HCEC 1CT (cell line): Measurements from ENCODE around the gene ZNF3.
"Not testable (repeated sequence)": the region's sequence is repeated elsewhere in the genome, so short reads cannot be mapped to it uniquely, and the experiment has no call there.

Experiments used
- DNase-seq: peaks from one replicate; pipeline ENCODE4 v3.0.0-alpha.2; 2017

ZNF3 gene

DNA sequence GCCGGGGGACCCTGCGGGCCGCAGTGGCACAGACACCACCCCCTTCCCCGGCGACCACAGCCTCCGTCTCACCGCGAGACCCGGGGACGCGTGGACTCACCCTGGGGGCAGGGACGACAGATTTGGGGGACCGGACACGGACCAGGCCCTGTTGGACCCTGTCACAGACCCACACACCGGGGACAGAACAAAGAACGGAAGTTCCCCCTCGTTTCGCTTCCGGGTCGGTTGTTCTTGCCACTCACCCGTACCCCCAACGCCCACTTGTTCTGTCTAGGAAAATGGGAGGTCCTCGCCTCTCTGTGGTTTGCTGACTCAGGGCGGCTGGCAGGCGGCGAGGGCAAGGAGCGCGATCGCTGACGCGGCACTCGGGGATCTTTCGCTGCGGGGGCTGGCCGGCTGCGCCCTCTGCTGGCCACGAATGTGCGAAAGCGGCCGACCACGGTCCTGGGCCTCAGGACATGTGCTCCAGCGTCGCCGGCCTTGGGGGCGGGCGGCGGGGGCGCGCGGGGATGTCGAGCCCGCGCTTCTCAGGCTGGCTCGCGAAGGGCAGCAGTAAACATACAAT lies at the start of gene ZNF3:
ZNF3 (minus strand) TSS at position 189 of the 568 bp plus-strand sequence. CDS start 4,366 bp downstream, outside the sequence.
- DNase-seq = peak; percentile 98

DNA sequence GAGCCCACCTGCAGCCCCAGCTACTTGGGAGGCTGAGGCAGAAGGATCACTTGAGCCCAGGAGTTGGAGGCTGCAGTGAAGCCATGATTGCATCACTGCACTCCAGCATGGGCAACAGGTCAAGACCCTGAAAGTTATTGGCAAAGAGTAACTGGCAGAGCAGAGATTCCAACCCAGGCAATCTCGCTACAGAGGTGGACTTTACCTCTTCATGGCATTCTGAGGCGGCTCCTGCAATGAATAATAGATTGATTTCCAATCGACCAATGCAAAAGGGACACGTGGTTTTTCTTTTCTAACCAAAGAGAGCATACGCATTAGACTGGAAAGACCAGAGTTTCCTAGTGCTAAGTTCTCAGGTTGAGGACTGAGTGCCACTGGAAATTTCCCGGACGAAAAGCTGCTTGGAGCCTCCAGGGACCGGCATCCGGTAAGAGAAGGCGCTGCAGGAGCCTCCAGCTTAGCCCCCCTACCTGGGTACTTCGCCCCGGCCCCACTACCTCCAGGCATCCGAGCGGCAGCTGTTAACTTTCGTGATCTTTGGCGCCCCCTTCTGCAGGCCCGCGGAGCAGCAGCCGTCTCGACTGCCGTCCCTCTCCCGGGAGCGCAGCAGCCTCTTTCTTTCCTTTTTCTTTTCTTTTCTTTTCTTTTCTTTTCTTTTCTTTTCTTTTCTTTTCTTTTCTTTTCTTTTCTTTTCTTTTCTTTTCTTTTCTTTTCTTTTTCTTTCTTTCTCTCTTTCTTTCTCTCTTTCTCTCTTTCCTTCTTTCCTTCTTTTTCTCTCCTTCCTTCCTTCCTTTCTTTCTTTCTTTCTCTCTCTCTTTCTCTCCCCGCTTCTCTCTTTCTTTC lies 49.3 kb upstream of the ZNF3 start:
- DNase-seq = no peak

DNA sequence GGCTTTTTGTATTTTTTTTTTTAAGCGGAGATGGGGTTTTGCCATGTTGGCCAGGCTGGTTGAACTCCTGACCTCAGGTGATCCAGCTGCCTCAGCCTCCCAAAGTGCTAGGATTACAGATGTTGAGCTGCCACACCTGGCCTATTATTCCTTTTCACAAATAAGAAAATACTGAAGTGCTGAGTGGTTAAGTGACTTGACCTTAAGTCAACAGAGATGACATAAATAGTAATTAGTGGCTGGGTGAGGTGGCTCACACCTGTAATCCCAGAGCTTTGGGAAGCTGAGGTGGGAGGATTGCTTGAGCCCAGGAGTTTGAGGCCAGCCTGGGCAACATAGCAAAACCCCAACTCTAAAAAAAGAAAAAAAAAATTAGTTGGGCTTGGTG lies 48.7 kb upstream of the ZNF3 start:
- DNase-seq = not testable (repeated sequence)

DNA sequence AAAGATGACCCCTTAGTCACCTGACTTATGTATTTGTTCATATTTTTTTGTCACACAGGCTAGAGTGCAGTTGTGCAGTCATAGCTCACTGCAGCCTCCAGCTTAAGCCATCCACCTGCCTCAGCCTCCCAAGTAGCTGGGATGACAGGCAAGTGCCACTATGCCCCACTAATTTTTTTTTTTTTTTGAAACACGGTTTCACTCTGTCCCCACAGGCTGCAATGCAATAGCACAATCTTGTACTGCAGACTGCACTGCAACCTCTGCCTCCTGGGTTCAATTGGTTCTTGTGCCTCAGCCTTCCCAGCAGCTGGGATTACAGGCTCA lies 47.1 kb upstream of the ZNF3 start:
- DNase-seq = no peak

DNA sequence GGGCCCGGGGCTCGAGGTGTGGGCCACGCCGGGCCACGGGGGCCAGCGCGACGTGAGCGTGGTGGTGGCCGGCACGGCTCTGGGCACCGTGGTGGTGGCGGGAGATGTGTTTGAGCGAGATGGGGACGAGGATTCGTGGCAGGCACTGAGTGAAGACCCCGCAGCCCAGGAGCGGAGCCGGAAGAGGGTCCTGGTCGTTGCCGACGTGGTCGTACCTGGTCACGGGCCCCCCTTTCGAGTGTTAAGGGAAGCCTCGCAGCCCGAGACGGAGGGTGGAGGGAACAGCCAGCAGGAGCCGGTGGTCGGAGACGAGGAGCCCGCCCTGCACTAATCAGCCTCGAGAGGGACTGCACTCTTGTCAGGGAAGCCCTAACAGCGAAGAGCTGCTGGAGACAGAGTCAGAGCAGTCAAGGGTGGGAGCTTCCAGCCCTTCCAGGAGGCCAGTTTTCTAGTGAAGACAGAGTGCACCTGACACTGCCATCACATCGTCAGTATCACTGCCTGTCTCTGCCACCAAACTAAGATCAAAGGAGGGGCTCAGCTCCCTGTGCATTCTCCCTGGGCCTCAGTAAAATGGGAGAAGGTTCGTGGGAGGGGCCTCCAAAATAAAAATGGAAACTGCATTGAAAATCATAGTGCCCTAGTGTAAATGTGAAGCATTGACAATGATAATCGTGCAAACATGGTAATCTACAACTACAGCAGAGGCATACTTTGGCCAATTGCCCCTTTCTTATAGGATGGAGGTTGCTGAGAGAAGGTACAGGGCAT lies 46.5 kb upstream of the ZNF3 start:
- DNase-seq = no peak

DNA sequence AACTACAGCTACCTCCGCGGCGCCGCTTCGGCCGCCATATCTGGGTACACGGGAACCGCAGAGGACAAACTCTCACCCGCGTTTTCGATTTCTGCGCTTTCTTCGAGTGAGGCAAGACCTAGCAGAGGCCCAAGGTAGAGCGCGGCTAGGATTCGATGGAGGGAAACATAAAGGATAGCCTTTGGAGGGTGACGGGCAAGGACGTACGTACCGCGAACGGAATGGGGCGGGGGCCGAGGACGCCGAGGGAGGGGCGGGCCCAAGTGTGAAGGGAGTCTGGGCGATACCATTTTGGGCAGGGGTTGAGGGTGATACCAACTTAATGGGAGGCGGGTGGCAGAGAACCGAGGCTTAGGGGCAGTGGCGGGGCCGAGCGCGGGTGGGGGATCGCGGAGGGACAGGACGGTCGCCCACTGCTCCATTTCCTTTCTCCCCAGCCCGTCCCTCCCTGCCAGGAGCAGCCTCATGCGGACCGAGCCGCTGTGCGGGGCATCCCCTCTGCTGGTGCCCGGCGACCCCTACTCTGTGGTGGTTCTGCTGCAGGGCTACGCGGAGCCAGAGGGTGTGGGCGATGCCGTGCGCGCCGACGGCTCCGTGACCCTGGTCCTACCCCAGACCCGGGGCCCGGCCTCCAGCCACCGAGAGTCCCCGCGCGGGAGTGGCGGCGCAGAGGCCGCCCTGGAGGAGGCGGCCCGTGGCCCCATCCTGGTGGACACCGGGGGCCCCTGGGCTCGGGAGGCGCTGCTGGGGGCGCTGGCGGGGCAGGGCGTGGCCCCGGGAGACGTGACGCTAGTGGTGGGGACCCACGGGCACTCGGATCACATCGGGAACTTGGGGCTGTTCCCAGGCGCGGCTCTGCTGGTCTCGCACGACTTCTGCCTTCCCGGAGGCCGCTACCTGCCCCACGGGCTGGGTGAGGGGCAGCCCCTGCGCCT lies 45.7 kb upstream of the ZNF3 start, which contains the start of gene MBLAC1:
MBLAC1 (plus strand) TSS at position 37 of the 935 bp plus-strand sequence; CDS start at position 466, 429 bp downstream.
- DNase-seq = peak; percentile 88

DNA sequence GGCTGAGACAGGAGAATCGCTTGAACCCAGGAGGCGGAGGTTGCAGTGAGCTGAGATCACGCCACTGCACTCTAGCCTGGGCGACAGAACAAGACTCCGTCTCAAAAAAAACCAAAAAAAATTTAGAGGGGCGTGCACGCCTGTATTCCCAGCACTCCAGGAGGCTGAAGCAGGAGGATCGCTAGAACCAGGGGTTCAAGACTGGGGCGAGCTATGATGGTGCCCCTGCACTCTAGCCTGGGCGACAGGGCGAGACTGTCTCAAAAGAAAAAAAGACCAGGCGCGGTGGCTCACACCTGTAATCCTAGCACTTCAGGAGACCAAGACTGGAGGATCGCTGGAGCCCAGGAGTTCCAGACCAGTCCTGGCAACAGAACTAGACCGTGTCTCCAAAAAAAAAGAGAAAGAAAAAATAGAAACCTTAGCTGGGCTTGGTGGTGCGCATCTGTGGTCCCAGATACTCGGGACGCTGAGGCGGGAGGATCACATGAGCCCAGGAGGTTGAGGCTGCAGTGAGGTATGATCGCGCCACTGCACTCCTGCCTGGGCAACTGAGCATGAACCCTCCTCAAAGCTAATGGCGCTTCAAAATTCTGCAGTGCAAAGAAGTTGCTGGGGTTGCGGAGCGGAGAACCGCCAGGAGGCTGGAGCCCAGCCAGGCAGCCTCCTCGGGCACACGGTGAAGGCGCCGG lies 44.9 kb upstream of the ZNF3 start:
- no peak for DNase-seq

DNA sequence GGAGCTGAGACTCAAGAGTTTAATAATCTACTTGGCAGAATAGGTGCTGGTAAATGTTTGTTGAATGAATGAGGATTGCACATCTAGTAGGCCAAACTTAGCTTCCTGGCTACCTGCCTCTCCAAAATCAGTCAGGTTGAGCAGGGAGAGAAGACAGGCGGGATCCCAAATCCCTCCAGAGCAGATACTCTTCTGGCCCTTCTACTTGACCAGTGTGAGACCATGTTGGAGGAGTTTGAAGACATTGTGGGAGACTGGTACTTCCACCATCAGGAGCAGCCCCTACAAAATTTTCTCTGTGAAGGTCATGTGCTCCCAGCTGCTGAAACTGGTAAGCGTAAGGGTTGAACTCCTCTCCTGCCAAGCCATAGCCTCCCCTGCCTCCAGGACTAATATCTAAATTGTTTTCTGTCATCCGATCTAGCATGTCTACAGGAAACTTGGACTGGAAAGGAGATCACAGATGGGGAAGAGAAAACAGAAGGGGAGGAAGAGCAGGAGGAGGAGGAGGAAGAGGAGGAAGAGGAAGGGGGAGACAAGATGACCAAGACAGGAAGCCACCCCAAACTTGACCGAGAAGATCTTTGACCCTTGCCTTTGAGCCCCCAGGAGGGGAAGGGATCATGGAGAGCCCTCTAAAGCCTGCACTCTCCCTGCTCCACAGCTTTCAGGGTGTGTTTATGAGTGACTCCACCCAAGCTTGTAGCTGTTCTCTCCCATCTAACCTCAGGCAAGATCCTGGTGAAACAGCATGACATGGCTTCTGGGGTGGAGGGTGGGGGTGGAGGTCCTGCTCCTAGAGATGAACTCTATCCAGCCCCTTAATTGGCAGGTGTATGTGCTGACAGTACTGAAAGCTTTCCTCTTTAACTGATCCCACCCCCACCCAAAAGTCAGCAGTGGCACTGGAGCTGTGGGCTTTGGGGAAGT lies 43.0 kb upstream of the ZNF3 start:
- DNase-seq = no peak

DNA sequence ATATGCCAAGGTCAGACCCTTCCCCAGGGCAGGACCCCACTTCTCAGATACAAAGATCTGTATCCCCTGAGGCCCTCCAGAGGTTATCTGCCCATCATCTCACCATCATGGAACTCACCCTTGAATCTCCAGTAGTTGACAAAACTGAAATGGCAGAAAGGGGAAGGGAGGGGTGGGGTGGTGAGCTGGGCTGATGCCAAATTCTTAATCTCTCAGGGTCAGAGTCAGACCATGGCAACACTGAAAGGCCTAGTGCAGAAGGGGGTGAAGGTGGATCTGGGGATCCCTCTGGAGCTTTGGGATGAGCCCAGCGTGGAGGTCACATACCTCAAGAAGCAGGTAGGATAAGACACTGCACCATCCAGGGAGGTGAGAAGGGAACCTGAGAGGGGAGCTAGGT lies 41.0 kb upstream of the ZNF3 start:
- no peak for DNase-seq

DNA sequence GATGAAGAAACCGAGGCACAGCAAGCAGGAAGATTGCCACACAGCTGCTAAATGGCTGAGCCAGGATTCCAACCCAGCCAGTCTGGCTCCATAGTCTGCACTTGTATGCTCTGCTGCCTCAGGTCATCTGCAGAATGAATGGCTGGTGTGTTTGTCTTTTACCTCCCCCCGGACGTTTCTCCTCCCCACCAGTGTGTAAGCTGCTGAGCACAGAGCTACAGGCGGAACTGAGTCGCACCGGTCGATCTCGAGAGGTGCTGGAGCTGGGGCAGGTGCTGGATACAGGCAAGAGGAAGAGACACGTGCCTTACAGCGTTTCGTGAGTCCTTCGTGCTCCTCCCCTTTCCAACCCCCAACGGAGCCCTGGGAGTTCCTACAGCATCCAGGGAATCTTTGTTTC lies 40.5 kb upstream of the ZNF3 start:
- no peak for DNase-seq

DNA sequence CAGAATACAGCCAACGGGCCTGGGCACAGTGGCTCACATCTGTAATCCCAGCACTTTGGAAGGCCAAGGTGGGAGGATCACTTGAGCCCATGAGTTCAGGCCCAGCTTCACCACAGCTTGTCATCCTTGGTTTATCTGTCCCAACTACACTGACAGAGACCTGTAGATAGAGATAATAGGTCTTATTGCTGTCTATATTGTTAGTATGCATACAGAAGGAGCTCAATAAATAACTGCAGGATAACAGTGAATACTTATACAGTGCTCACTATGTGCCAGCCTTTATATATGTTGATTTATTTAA lies 39.2 kb upstream of the ZNF3 start:
- DNase-seq = no peak

DNA sequence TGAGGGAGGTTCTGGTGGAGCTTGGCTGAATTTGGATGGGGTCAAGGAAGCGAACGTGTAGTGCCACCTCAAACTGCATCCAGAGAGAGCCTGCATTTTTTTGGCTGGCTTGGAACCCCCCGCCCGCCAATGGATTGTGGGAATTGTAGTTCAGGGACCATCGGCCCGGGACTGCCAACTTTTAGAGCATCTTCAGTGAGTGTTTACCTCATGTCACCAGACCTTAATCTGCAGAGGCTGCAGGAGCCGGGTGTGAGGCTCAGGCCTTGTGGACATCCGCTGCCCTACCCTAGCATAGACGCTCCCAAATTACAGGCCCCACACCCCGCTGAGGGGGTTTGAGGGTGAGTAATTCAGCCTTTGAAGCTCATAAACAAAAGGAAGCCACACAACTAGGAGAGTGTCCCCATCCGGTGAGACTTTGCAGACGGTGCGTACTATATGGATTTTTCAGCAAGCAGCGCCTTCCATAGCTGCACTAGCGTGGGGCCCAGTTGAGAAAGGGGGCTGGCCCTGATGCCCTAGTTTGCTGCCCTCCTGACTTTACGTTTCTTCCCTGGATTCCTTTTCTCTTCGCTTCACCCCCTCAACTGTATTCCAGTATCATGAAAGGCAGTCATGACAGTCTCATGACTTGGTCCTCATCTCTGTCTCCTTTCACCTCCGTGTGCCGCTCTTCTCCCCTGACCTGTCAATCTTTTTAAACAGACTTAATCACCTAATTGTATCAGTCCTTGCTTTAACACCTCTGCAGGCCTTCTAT lies 38.6 kb upstream of the ZNF3 start:
- peak; percentile 67 for DNase-seq

DNA sequence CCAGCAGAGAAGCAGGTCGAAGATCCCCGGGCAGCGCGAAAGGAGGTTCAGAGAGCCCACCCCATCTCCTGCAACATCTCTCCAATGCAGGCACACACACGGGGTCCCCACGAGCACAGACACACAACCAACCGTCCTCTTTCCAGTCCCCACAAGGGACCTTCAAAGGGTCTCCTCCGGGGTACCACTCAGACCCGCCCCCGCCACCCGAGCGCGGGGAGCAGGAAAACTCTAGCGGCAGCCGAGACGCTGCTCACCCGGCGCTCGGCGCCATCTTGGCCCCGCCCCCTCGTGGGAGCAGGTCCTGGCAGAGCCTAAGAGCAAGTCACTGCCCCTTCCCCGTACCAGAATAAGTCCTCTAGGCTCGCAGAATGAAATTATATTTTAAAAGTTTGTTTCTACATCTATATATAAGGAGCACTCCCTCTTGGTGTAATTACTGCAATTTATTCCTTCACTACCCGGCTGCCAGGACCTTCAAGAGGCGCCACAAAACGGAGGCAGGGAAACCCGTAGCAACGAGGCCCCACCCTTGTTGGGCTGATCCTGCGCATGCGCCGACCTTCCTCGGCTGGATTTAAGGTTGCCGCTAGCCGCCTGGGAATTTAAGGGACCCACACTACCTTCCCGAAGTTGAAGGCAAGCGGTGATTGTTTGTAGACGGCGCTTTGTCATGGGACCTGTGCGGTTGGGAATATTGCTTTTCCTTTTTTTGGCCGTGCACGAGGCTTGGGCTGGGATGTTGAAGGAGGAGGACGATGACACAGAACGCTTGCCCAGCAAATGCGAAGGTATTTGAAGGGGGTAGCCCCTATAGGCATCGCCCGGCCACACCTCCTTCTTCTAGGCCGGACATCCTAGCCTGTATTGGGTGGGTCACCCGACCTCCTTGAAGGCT lies 37.8 kb upstream of the ZNF3 start, which contains the start of the genes CNPY4 and TAF6:
CNPY4 (plus strand) TSS at position 563 of the 898 bp plus-strand sequence; CDS start at position 674, 111 bp downstream.
TAF6 (minus strand) TSS at position 287 of the 898 bp plus-strand sequence. CDS start 5,149 bp downstream, outside the sequence.
- peak; percentile 96 for DNase-seq

DNA sequence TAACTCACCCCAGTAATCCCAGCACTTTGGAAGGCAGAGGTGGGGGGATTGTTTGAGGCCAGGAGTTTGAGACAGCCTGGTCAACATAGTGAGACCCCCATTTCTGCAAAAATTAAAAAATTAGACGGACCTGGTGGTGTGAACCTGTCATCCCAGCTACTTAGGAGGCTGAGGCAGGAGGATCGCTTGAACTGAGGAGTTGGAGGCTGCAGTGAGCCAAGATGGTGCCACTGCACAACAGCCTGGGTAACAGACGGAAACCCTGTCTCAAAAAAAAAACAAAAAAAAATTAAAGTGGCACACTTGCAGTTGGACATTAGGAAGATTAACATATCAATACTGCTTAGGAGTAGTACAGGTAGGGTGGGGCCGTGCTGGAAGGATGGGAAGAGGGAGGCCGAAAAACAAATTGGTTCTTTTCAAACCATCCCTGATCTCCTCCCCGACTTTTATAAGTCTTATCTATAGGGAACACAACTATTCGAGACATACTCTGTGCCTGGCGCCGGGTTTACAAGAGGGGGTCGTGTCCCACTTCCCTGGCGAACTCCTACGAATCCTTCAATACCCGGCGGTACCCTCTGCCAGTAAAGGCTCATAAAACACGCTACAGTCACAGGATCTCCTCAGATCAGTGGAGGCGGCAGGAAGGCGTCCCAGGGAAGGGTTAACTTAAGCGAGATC lies 37.0 kb upstream of the ZNF3 start:
- no peak for DNase-seq

DNA sequence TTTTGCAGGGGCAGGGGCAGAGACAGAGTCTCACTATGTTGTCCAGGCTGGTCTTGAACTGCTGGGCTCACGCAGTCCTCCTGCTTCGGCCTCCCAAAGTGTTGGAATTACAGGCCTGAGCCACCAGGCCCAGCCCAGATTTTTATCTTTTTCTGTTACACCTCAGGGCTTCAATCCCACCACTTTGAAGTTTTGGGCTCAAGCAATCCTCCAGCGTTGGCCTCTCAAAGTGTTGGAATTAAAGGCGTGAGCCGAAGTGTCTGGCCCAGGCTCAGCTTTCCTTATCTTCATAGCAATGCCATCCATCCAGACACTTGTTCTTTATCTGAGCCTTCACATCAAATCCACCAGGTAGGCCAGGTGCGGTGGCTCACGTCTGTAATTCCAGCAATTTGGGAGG lies 33.5 kb upstream of the ZNF3 start:
- DNase-seq = no peak

DNA sequence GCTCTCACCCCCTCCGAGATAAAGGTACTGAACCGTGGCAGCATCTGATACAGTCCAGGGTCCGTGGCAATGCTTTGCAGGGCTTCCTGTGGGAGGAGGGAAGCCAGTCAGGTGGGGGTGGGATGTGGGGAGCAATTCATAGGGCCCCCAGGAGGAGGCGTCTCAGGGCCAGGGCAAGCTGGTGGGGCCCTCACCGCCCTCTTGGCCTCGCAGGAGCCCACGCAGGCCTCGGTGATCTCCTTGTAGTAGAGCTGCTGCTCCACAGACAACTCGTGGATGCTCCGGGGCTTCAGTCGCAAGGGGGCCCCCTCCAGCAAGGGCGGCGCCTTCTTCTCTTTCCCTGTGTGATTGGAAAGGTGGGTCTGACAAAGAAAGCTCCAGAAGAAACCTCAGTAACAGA lies 30.4 kb upstream of the ZNF3 start:
- no peak for DNase-seq

DNA sequence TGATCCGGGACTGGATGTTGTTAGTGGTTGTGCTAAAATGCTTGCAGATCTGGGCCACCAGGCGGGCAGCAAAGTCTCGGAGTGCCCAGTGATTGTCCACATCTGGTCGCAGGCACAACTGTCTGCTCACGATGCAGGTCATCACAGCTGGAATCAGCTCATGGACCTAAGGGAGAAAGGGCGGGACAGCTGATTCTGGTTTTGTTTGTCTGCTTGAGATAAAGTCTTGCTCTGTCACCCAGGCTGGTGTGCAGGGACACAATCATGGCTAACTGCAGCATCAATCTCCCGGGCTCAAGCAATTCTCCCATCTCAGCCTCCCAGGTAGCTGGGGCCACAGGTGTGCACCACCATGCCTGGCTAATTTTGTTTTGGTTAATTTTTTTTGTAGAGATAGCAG lies 29.6 kb upstream of the ZNF3 start:
- DNase-seq = no peak

DNA sequence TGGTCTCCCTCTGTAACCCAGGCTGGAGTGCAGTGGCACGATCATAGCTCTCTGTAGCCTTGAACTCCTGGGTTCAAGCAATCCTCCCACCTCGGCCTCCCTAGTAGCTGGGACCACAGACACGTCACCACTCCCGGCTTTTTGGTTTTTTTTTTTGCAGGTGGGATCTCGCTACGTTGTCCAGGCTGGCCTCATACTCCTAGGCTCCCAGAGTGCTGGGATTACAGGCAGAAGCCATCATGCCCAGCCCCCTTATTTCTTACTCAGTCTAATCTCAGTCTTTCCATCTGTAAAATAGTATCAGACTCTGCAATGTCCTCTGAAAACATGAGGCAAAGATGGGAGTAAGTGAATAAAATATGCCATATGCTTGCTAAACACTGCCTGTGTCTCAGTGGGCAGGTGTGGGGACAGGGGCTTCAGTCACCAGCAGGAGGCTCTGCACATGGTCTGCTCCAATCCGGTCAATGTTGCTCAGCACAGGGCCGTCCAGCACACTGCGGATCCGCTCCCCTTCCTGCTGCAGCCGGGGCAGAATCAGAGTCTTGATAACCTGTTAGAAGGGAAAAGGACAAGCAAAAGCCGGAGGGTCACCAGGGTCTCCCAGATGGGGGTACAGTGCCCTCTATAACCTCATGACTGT lies 28.1 kb upstream of the ZNF3 start:
- DNase-seq = no peak
